ENCODE data around the gene GTSE1. TPM values are rescaled to one million over a fixed set of nuclear protein-coding genes. Genes with fewer than 3 reads are reported as not detected.

Gene GTSE1
- total and polyA plus RNA-seq, 12 donors: 0.17 to 4.7 (median 0.35) TPM

DNA sequence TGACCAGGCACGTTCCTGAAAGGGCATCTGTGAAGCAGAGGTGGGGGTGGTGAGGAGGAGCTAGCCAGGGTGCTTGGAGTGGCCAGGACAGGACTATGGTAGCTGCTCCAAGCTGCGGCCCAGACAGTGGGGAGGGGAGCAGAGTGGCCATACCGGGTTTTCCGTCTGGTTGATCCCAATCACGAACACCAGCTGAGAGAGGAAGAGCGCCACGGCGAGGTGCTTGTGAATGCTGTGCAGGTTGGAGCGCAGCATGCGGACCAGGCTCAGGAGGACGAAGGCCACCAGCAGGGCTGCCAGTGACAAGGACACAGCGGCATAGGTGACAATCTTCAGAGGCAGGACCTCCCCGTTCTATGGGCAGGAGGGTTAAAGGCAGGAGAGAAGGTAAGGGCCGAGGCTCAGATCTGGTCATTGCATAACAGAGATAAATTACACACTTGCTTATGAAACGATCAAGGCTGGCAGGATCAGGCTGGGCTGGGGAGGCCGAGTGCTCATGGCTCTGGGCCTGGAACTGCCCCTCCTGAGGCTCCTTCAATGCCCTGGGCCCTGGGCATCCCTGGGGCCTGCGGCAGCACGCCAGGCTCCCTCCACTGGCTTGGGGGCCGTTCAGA, 80.3 kb downstream of the GTSE1 start:
- H3K27ac ChIP-seq: peak overlapping the region in 6 of 10 donors; percentile 2 to 55 (median 38)
- DNase-seq (peak in 1 of 2 donors; percentile 10), ATAC-seq (peak in 6 of 8 donors; percentile 13 to 72 (median 59))
- 85 to 90% methylated on average over 19 of the region's 19 CpGs for WGBS, 2 donors
- H3K27me3 ChIP-seq: peaks cover 0 to 12% (median 0%) of the 10 kb centered on the region in 7 donors
- no peaks in the 10 kb centered on the region for H3K36me3 ChIP-seq
- intact Hi-C loops (cut with DNase I): loop anchor here in 1 of 10 donors (5.0 kb wide), 1 partner anchor 1005 kb away; no protein-coding TSS in a partner anchor
- H3K9me3 ChIP-seq: peaks cover 0 to 14% (median 4%) of the 10 kb centered on the region in 11 donors
- TF ChIP-seq, protein P1, sequence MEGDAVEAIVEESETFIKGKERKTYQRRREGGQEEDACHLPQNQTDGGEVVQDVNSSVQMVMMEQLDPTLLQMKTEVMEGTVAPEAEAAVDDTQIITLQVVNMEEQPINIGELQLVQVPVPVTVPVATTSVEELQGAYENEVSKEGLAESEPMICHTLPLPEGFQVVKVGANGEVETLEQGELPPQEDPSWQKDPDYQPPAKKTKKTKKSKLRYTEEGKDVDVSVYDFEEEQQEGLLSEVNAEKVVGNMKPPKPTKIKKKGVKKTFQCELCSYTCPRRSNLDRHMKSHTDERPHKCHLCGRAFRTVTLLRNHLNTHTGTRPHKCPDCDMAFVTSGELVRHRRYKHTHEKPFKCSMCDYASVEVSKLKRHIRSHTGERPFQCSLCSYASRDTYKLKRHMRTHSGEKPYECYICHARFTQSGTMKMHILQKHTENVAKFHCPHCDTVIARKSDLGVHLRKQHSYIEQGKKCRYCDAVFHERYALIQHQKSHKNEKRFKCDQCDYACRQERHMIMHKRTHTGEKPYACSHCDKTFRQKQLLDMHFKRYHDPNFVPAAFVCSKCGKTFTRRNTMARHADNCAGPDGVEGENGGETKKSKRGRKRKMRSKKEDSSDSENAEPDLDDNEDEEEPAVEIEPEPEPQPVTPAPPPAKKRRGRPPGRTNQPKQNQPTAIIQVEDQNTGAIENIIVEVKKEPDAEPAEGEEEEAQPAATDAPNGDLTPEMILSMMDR (IDR thresholded peaks at IDR 0.05): no peak
- peaks cover 0 to 15% (median 3%) of the 10 kb centered on the region in 9 donors for H3K4me1 ChIP-seq
- H3K4me3 ChIP-seq: no peak overlapping the region

DNA sequence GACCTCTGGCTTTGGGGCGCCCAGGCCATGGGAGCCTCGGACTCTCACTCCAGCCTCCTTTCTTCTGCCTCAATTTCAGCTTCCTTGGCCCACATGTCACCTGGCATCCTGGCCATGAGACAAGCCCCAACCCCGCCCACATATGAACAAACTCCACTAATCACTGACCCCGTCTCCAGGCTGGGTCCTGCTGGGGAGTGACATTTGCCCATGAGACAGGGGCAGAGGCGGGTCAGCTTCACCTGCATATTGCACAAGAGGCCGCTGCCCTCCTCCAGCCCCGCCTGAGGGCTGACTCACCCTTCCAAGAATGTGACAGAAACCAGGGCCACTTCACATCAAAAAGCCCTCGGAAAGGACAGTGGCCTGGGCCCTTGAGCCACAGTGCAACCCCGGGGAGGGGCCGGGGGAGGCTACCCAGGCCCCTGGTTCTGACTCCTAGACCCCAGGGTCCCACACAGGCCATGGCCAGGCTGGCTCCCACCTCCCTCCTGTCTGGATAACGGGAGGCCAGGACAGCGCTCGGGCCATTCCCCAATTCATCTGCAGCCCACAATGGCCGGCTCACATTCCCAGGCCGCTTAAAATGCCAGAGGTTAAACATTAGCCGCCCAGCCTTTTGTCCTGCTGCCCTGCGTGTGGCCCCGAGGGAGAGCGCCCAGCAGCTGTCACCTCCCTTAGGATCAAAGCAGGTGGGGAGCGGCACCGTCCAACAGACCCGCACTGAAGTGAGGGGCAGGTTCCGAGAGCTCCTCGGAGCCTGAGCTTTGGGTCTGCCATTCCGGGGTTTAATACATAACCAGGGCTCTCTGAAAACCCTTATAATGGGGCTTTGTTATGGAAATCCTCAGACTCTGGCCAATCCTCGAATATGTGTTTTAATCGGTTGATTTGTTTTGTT, 81.1 kb downstream of the GTSE1 start:
- 58 to 60% methylated on average over 27 of the region's 27 CpGs for WGBS, 2 donors
- Histone ChIP-seq H3K27ac (peak overlapping the region in 7 of 10 donors; percentile 2 to 55 (median 44)), H3K4me1 (peaks cover 0 to 15% (median 3%) of the 10 kb centered on the region in 9 donors), H3K9me3 (peaks cover 0 to 14% (median 4%) of the 10 kb centered on the region in 11 donors), H3K4me3 (no peak overlapping the region), H3K36me3 (no peaks in the 10 kb centered on the region), H3K27me3 (peaks cover 0 to 12% (median 0%) of the 10 kb centered on the region in 7 donors)
- intact Hi-C loops (cut with DNase I): loop anchor here in 1 of 10 donors (5.0 kb wide), 1 partner anchor 1005 kb away; no protein-coding TSS in a partner anchor
- ATAC-seq (peak; percentile 22 to 81 (median 72)), DNase-seq (peak in 1 of 2 donors; percentile 46)
- TF ChIP-seq, protein P1 (IDR thresholded peaks at IDR 0.05): no peak

DNA sequence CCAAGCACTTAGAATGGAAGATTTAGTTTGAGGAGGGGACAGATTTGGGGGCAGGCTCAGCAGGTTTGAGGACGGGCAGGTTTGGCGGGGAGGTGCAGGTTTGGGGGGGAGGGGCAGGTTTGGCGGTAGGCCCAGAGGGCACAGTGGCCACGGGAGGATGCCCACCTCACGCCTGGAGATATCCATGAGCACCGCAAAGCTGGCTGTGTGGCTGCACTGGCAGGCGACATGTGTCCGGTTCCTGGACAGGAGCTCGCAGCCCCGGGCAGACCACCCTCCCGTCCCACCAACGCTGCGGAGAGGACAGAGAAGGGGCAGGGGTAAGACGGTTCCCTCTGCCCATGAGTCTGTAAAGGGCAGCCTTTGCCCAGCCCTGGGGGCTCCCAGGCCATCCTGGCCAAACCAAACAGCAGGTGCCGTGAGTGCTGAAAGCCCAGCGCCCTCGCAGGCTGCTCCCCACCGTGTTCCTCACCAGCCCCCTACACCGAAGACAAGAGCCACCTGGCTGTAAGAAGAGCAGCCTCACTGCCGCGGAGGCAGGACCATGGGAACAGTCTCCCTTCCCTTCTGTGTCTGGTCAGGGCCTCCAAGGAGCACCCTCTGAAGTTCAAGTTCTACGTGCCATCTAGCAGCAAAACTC, 81.9 kb downstream of the GTSE1 start:
- Histone ChIP-seq H3K36me3 (no peaks in the 10 kb centered on the region), H3K27me3 (peaks cover 0 to 12% (median 0%) of the 10 kb centered on the region in 7 donors), H3K4me3 (no peak overlapping the region), H3K9me3 (peaks cover 0 to 14% (median 4%) of the 10 kb centered on the region in 11 donors), H3K4me1 (peaks cover 0 to 15% (median 3%) of the 10 kb centered on the region in 9 donors), H3K27ac (no peak overlapping the region)
- ATAC-seq: peak in 1 of 8 donors; percentile 9
- intact Hi-C loops (cut with DNase I): loop anchor here in 1 of 10 donors (5.0 kb wide), 1 partner anchor 1004 kb away; no protein-coding TSS in a partner anchor
- WGBS, 2 donors: 73 to 82% methylated on average over 22 of the region's 22 CpGs
- TF ChIP-seq, protein P1 (IDR thresholded peaks at IDR 0.05): no peak
- DNase-seq: peak in 1 of 2 donors; percentile 4
